Measurements from ENCODE around the gene RABGAP1. TPM values are rescaled to one million over a fixed set of nuclear protein-coding genes. Genes with fewer than 3 reads are reported as not detected.
A peak's percentile ranks its signal among the peaks of the same experiment; 100 is the strongest.

Gene RABGAP1
- total RNA-seq, 1 donor from 2014 or later = 80.2 TPM

GRCh38 chr9:123070198-123070597, 129.4 kb downstream of the RABGAP1 start:
- no peak for DNase-seq
- Mint-ChIP-seq H3K4me3 (ENCODE audit: unreplicated experiment) (no peak overlapping the region), H3K4me1 (ENCODE audit: low read depth, unreplicated experiment) (peaks cover 7% of the 10 kb centered on the region), H3K36me3 (ENCODE audit: unreplicated experiment) (peaks cover 4% of the 10 kb centered on the region), H3K9me3 (ENCODE audit: unreplicated experiment) (no peaks in the 10 kb centered on the region), H3K27me3 (ENCODE audit: unreplicated experiment) (no peaks in the 10 kb centered on the region), H3K27ac (ENCODE audit: unreplicated experiment) (no peak overlapping the region)
- TF ChIP-seq CTCF (IDR thresholded peaks at IDR 0.05; ENCODE audit: partially characterized antibody, unreplicated experiment) = no peak

DNA sequence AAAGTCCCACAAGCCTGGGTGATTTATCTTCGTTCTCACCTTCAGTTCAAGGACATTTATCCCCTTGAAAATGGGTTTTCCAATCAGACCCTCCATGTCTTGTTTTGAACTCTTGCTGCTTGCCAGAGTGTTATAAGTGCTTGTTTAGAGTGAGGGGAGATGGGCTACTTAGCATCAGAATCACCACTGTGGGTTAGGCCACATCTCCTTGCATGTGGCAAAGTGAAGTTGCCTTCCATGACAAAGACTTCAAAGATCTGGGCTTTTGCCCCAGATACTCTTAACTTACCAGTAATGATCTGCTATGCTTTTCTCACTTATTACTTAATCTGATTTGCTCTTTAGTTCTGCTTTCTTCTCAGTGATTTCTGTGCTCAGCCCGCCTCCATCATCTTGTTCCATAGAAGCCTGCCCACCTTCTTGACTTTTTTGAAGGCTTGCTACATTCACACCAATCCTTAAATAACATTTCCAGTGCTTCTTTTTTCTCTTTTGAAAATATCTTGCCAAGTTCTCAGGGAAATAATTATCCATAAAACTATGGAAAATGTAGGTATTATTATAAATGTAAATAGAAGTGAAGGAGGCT, 131.7 kb downstream of the RABGAP1 start:
- H3K9me3 Mint-ChIP-seq (ENCODE audit: unreplicated experiment) = no peaks in the 10 kb centered on the region
- no peak overlapping the region for H3K4me3 Mint-ChIP-seq (ENCODE audit: unreplicated experiment)
- peaks cover 4% of the 10 kb centered on the region for H3K4me1 Mint-ChIP-seq (ENCODE audit: low read depth, unreplicated experiment)
- H3K36me3 Mint-ChIP-seq (ENCODE audit: unreplicated experiment) = no peaks in the 10 kb centered on the region
- H3K27ac Mint-ChIP-seq (ENCODE audit: unreplicated experiment) = peak overlapping the region; percentile 1
- no peak for TF ChIP-seq CTCF (IDR thresholded peaks at IDR 0.05; ENCODE audit: partially characterized antibody, unreplicated experiment)
- DNase-seq = no peak
- no peaks in the 10 kb centered on the region for H3K27me3 Mint-ChIP-seq (ENCODE audit: unreplicated experiment)

GRCh38 chr9:123073441-123073840, 132.6 kb downstream of the RABGAP1 start:
- peaks cover 4% of the 10 kb centered on the region for H3K4me1 Mint-ChIP-seq (ENCODE audit: low read depth, unreplicated experiment)
- H3K9me3 Mint-ChIP-seq (ENCODE audit: unreplicated experiment) = no peaks in the 10 kb centered on the region

GRCh38 chr9:123073991-123074422, 133.2 kb downstream of the RABGAP1 start:
- TF ChIP-seq CTCF (IDR thresholded peaks at IDR 0.05; ENCODE audit: partially characterized antibody, unreplicated experiment) = no peak
- no peaks in the 10 kb centered on the region for H3K27me3 Mint-ChIP-seq (ENCODE audit: unreplicated experiment)
- no peak overlapping the region for H3K27ac Mint-ChIP-seq (ENCODE audit: unreplicated experiment)
- H3K4me3 Mint-ChIP-seq (ENCODE audit: unreplicated experiment) = no peak overlapping the region
- H3K4me1 Mint-ChIP-seq (ENCODE audit: low read depth, unreplicated experiment) = peaks cover 4% of the 10 kb centered on the region
- no peaks in the 10 kb centered on the region for H3K9me3 Mint-ChIP-seq (ENCODE audit: unreplicated experiment)
- DNase-seq = no peak
- no peaks in the 10 kb centered on the region for H3K36me3 Mint-ChIP-seq (ENCODE audit: unreplicated experiment)

More at GRCh38 chr9:123073441-123073840, 132.6 kb downstream of the RABGAP1 start:
- TF ChIP-seq CTCF (IDR thresholded peaks at IDR 0.05; ENCODE audit: partially characterized antibody, unreplicated experiment) = no peak
- Mint-ChIP-seq H3K27me3 (ENCODE audit: unreplicated experiment) (no peaks in the 10 kb centered on the region), H3K36me3 (ENCODE audit: unreplicated experiment) (no peaks in the 10 kb centered on the region), H3K4me3 (ENCODE audit: unreplicated experiment) (no peak overlapping the region), H3K27ac (ENCODE audit: unreplicated experiment) (no peak overlapping the region)
- no peak for DNase-seq

GRCh38 chr9:123074628-123075027, 133.8 kb downstream of the RABGAP1 start:
- H3K36me3 Mint-ChIP-seq (ENCODE audit: unreplicated experiment) = no peaks in the 10 kb centered on the region
- TF ChIP-seq CTCF (IDR thresholded peaks at IDR 0.05; ENCODE audit: partially characterized antibody, unreplicated experiment) = no peak
- H3K9me3 Mint-ChIP-seq (ENCODE audit: unreplicated experiment) = no peaks in the 10 kb centered on the region
- no peak overlapping the region for H3K4me3 Mint-ChIP-seq (ENCODE audit: unreplicated experiment)
- H3K27me3 Mint-ChIP-seq (ENCODE audit: unreplicated experiment) = no peaks in the 10 kb centered on the region
- peaks cover 4% of the 10 kb centered on the region for H3K4me1 Mint-ChIP-seq (ENCODE audit: low read depth, unreplicated experiment)
- H3K27ac Mint-ChIP-seq (ENCODE audit: unreplicated experiment) = peak overlapping the region; percentile 53
- DNase-seq = no peak

Data from glutamatergic neuron (in vitro differentiated cells).